ENCODE data around the gene DLX2. TPM values are rescaled to one million over a fixed set of nuclear protein-coding genes. Genes with fewer than 3 reads are reported as not detected.

The DLX2 gene
- total and polyA plus RNA-seq, 2 of the 13 experiments (the other 11 are each of a cell fraction or from before 2014, with no cell fraction given): 0.07 to 0.15 TPM

DNA sequence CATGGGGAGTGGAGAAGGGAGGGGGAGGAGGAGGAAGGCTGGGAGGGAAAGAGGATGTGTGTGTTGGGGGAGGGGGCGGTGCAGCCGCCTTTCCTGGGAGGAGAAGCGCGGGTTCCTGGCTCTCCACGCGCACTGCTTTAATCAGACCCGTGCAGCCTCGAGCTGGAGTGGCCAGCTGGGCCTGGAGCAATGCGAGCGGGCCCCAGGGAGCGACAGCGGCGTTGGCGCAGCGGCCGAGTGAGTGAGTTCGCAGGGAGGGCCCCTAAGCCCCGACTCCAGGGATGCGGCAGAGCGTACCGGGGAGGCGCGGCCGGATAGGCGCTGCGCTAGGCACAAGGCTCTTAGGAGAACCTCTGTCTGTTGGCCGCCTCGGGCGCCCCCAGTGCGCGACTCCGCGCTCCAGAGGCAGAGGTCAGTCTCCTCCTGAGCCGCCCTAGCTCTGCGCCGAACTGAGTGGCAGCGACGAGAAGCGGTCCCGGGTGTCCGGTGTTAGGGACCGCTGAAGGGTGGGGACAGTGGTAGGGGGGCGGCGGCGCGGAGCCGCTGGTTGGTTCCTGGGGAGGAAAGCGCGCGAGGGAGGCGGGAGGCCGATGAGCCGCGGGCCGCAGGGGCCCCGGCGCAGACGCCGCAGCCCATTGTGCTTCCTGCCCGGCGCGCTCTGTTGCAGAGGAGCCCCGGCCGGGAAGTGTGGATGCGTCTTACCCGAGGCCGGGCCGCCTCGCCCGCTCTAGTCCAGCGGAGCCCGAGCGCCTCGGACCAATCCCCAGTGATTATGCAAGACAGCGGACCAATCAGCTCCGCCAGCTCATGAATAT lies 17.8 kb downstream of the DLX2 start (continued):
- TF ChIP-seq, protein P1, sequence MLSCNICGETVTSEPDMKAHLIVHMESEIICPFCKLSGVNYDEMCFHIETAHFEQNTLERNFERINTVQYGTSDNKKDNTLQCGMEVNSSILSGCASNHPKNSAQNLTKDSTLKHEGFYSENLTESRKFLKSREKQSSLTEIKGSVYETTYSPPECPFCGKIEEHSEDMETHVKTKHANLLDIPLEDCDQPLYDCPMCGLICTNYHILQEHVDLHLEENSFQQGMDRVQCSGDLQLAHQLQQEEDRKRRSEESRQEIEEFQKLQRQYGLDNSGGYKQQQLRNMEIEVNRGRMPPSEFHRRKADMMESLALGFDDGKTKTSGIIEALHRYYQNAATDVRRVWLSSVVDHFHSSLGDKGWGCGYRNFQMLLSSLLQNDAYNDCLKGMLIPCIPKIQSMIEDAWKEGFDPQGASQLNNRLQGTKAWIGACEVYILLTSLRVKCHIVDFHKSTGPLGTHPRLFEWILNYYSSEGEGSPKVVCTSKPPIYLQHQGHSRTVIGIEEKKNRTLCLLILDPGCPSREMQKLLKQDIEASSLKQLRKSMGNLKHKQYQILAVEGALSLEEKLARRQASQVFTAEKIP (CRISPR knock-in tag; IDR thresholded peaks at IDR 0.05; ENCODE audit: borderline replicate concordance): no peak
- TF ChIP-seq, protein P2, sequence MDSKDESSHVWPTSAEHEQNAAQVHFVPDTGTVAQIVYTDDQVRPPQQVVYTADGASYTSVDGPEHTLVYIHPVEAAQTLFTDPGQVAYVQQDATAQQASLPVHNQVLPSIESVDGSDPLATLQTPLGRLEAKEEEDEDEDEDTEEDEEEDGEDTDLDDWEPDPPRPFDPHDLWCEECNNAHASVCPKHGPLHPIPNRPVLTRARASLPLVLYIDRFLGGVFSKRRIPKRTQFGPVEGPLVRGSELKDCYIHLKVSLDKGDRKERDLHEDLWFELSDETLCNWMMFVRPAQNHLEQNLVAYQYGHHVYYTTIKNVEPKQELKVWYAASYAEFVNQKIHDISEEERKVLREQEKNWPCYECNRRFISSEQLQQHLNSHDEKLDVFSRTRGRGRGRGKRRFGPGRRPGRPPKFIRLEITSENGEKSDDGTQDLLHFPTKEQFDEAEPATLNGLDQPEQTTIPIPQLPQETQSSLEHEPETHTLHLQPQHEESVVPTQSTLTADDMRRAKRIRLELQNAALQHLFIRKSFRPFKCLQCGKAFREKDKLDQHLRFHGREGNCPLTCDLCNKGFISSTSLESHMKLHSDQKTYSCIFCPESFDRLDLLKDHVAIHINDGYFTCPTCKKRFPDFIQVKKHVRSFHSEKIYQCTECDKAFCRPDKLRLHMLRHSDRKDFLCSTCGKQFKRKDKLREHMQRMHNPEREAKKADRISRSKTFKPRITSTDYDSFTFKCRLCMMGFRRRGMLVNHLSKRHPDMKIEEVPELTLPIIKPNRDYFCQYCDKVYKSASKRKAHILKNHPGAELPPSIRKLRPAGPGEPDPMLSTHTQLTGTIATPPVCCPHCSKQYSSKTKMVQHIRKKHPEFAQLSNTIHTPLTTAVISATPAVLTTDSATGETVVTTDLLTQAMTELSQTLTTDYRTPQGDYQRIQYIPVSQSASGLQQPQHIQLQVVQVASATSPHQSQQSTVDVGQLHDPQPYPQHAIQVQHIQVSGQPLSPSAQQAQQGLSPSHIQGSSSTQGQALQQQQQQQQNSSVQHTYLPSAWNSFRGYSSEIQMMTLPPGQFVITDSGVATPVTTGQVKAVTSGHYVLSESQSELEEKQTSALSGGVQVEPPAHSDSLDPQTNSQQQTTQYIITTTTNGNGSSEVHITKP (CRISPR knock-in tag; IDR thresholded peaks at IDR 0.05; ENCODE audit: low read depth): no peak
- TF ChIP-seq, protein P3, sequence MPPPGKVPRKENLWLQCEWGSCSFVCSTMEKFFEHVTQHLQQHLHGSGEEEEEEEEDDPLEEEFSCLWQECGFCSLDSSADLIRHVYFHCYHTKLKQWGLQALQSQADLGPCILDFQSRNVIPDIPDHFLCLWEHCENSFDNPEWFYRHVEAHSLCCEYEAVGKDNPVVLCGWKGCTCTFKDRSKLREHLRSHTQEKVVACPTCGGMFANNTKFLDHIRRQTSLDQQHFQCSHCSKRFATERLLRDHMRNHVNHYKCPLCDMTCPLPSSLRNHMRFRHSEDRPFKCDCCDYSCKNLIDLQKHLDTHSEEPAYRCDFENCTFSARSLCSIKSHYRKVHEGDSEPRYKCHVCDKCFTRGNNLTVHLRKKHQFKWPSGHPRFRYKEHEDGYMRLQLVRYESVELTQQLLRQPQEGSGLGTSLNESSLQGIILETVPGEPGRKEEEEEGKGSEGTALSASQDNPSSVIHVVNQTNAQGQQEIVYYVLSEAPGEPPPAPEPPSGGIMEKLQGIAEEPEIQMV (CRISPR knock-in tag; IDR thresholded peaks at IDR 0.05; ENCODE audit: low read depth): no peak
- TF ChIP-seq MIER3 (CRISPR knock-in tag; IDR thresholded peaks at IDR 0.05; ENCODE audit: borderline replicate concordance) (no peak), PAF1 (CRISPR knock-in tag; IDR thresholded peaks at IDR 0.05) (no peak), RFX1 (IDR thresholded peaks at IDR 0.05) (no peak), SRSF9 (IDR thresholded peaks at IDR 0.05; ENCODE audit: borderline replicate concordance, insufficient read depth, low read depth, low read length, poor library complexity, severe bottlenecking) (no peak), HMGA1 (CRISPR knock-in tag; conservative IDR thresholded peaks at IDR 0.05) (no peak), NR1H2 (CRISPR knock-in tag; IDR thresholded peaks at IDR 0.05; ENCODE audit: borderline replicate concordance, low read depth) (no peak), ZNF143 (CRISPR knock-in tag; IDR thresholded peaks at IDR 0.05) (no peak), ZNF337 (CRISPR knock-in tag; IDR thresholded peaks at IDR 0.05; ENCODE audit: borderline replicate concordance, low read depth) (no peak), STAG1 (CRISPR knock-in tag; IDR thresholded peaks at IDR 0.05) (no peak; the same call in 1 of the 2 replicates), ZNF160 (CRISPR knock-in tag; IDR thresholded peaks at IDR 0.05) (no peak), DPF2 (CRISPR knock-in tag; IDR thresholded peaks at IDR 0.05; ENCODE audit: borderline replicate concordance, low read depth) (no peak), ZSCAN21 (CRISPR knock-in tag; IDR thresholded peaks at IDR 0.05; ENCODE audit: borderline replicate concordance) (peak; percentile 68; the same call in 1 of the 2 replicates)
- TF ChIP-seq, protein P4, sequence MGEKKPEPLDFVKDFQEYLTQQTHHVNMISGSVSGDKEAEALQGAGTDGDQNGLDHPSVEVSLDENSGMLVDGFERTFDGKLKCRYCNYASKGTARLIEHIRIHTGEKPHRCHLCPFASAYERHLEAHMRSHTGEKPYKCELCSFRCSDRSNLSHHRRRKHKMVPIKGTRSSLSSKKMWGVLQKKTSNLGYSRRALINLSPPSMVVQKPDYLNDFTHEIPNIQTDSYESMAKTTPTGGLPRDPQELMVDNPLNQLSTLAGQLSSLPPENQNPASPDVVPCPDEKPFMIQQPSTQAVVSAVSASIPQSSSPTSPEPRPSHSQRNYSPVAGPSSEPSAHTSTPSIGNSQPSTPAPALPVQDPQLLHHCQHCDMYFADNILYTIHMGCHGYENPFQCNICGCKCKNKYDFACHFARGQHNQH (CRISPR knock-in tag; IDR thresholded peaks at IDR 0.05): peak; percentile 33; the same call in 1 of the 2 replicates
- TF ChIP-seq, protein P5, sequence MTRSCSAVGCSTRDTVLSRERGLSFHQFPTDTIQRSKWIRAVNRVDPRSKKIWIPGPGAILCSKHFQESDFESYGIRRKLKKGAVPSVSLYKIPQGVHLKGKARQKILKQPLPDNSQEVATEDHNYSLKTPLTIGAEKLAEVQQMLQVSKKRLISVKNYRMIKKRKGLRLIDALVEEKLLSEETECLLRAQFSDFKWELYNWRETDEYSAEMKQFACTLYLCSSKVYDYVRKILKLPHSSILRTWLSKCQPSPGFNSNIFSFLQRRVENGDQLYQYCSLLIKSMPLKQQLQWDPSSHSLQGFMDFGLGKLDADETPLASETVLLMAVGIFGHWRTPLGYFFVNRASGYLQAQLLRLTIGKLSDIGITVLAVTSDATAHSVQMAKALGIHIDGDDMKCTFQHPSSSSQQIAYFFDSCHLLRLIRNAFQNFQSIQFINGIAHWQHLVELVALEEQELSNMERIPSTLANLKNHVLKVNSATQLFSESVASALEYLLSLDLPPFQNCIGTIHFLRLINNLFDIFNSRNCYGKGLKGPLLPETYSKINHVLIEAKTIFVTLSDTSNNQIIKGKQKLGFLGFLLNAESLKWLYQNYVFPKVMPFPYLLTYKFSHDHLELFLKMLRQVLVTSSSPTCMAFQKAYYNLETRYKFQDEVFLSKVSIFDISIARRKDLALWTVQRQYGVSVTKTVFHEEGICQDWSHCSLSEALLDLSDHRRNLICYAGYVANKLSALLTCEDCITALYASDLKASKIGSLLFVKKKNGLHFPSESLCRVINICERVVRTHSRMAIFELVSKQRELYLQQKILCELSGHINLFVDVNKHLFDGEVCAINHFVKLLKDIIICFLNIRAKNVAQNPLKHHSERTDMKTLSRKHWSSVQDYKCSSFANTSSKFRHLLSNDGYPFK (CRISPR knock-in tag; IDR thresholded peaks at IDR 0.05; ENCODE audit: borderline replicate concordance): peak; percentile 32; the same call in 1 of the 2 replicates
